Measurements from ENCODE around the gene ADCY5.

Gene ADCY5

DNA sequence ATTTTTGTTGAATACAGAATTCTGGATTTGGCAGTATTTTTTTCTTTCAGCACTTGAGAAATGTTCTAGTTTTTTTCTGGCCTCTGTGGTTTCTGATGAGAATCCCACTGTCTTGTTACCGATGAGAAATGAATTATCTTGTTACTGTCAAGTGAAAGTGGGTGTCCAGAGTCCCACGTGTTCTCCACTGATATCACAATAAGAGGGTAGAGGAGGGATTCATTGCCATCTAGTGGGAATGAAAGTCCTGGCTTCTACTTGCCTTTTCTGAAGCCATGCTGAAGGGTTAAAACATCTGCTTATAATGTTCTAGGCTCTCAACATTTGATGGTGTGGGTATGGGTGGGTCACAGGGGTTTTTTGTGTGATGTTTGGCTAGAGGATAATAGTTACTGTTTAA, 181.1 kb downstream of the ADCY5 start:
- Histone ChIP-seq H3K36me3 (ENCODE audit: insufficient read depth, low read length) (peaks cover 22% of the 10 kb centered on the region), H3F3A (ENCODE audit: insufficient read depth, low read length) (no peaks in the 10 kb centered on the region), H3K79me2 (ENCODE audit: insufficient read depth, low read length) (no peaks in the 10 kb centered on the region), H3K4me2 (ENCODE audit: low read length) (no peak overlapping the region), H3K9me3 (ENCODE audit: low read length) (no peaks in the 10 kb centered on the region), H3K4me3 (ENCODE audit: low read depth, low read length, poor library complexity, severe bottlenecking) (no peak overlapping the region), H2AFZ (ENCODE audit: low read length) (no peak overlapping the region), H3K27me3 (ENCODE audit: insufficient read depth, low read length) (no peaks in the 10 kb centered on the region), H3K4me1 (ENCODE audit: insufficient read depth, low read length, severe bottlenecking) (no peaks in the 10 kb centered on the region), H3K9me2 (ENCODE audit: low read depth, low read length) (no peaks in the 10 kb centered on the region), H3K27ac (ENCODE audit: low read depth, low read length, poor library complexity, severe bottlenecking) (no peak overlapping the region), H3K9ac (ENCODE audit: low read length) (no peak overlapping the region), H4K20me1 (ENCODE audit: insufficient read depth, low read length) (no peaks in the 10 kb centered on the region)
- no peak for TF ChIP-seq EZH2 (IDR thresholded peaks at IDR 0.05; ENCODE audit: borderline replicate concordance, low read length)
- TF ChIP-seq, protein P1, sequence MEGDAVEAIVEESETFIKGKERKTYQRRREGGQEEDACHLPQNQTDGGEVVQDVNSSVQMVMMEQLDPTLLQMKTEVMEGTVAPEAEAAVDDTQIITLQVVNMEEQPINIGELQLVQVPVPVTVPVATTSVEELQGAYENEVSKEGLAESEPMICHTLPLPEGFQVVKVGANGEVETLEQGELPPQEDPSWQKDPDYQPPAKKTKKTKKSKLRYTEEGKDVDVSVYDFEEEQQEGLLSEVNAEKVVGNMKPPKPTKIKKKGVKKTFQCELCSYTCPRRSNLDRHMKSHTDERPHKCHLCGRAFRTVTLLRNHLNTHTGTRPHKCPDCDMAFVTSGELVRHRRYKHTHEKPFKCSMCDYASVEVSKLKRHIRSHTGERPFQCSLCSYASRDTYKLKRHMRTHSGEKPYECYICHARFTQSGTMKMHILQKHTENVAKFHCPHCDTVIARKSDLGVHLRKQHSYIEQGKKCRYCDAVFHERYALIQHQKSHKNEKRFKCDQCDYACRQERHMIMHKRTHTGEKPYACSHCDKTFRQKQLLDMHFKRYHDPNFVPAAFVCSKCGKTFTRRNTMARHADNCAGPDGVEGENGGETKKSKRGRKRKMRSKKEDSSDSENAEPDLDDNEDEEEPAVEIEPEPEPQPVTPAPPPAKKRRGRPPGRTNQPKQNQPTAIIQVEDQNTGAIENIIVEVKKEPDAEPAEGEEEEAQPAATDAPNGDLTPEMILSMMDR (IDR thresholded peaks at IDR 0.05; ENCODE audit: low read length), result no peak

DNA sequence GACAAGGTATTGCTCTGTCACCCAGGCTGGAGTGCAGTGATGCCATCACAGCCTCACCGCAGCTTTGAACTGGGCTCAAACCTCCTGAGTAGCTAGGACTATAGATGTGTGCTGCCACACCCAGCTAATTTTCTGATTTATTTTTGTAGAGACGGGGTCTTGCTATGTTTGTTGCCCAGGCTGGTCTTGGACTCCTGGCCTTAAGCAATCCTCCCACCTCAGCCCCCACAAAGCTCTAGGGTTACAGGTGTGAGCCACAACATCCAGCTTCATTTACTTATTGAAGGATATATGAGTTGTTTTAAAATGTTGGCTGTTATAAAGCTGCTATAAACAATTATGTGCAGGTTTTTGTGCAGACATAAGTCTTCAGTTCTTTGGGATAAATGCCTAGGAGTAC, 184.9 kb downstream of the ADCY5 start:
- Histone ChIP-seq H3K4me1 (ENCODE audit: insufficient read depth, low read length, severe bottlenecking) (no peaks in the 10 kb centered on the region), H3K9me3 (ENCODE audit: low read length) (no peaks in the 10 kb centered on the region), H3K27ac (ENCODE audit: low read depth, low read length, poor library complexity, severe bottlenecking) (no peak overlapping the region), H3K36me3 (ENCODE audit: insufficient read depth, low read length) (peaks cover 22% of the 10 kb centered on the region), H4K20me1 (ENCODE audit: insufficient read depth, low read length) (no peaks in the 10 kb centered on the region), H3K4me3 (ENCODE audit: low read depth, low read length, poor library complexity, severe bottlenecking) (no peak overlapping the region), H2AFZ (ENCODE audit: low read length) (no peak overlapping the region), H3F3A (ENCODE audit: insufficient read depth, low read length) (no peaks in the 10 kb centered on the region), H3K27me3 (ENCODE audit: insufficient read depth, low read length) (no peaks in the 10 kb centered on the region), H3K9ac (ENCODE audit: low read length) (no peak overlapping the region), H3K9me2 (ENCODE audit: low read depth, low read length) (no peaks in the 10 kb centered on the region), H3K4me2 (ENCODE audit: low read length) (no peak overlapping the region), H3K79me2 (ENCODE audit: insufficient read depth, low read length) (no peaks in the 10 kb centered on the region)
- TF ChIP-seq, protein P1 (IDR thresholded peaks at IDR 0.05; ENCODE audit: low read length), result no peak
- no peak for TF ChIP-seq EZH2 (IDR thresholded peaks at IDR 0.05; ENCODE audit: borderline replicate concordance, low read length)

DNA sequence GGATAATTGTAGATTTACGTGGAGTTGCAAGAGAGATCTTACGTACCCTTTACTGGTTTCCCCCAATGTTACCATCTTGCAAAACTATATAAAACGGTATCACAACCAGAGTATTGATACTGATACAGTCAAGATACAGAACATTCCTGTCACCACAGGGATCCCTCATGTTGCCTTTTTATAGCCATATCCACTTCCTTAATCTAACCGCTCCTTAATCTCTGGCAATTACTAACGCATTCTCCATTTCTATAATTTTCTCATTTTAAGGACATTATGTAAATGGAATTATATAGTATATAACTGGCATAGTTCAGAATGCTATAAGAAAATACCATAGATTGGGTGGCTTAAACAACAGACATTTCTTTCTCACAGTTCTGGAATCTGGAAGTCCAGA, 186.0 kb downstream of the ADCY5 start:
- Histone ChIP-seq H3K36me3 (ENCODE audit: insufficient read depth, low read length) (peaks cover 22% of the 10 kb centered on the region), H3K9me3 (ENCODE audit: low read length) (no peaks in the 10 kb centered on the region), H3K4me1 (ENCODE audit: insufficient read depth, low read length, severe bottlenecking) (no peaks in the 10 kb centered on the region), H3K4me3 (ENCODE audit: low read depth, low read length, poor library complexity, severe bottlenecking) (no peak overlapping the region), H3K27me3 (ENCODE audit: insufficient read depth, low read length) (no peaks in the 10 kb centered on the region), H3K27ac (ENCODE audit: low read depth, low read length, poor library complexity, severe bottlenecking) (no peak overlapping the region), H3K4me2 (ENCODE audit: low read length) (no peak overlapping the region), H3K9me2 (ENCODE audit: low read depth, low read length) (no peaks in the 10 kb centered on the region), H3F3A (ENCODE audit: insufficient read depth, low read length) (no peaks in the 10 kb centered on the region), H2AFZ (ENCODE audit: low read length) (no peak overlapping the region), H4K20me1 (ENCODE audit: insufficient read depth, low read length) (no peaks in the 10 kb centered on the region), H3K9ac (ENCODE audit: low read length) (no peak overlapping the region), H3K79me2 (ENCODE audit: insufficient read depth, low read length) (no peaks in the 10 kb centered on the region)
- TF ChIP-seq, protein P1 (IDR thresholded peaks at IDR 0.05; ENCODE audit: low read length), result no peak
- TF ChIP-seq EZH2 (IDR thresholded peaks at IDR 0.05; ENCODE audit: borderline replicate concordance, low read length), result no peak

Measured in OCI-LY1 (cell line).